Fibroblast of lung (primary cell): ENCODE results near the gene ACSL3.

Experiments used
- CTCF ChIP-seq, 2 donors: IDR thresholded peaks in 1 of 2; conservative IDR thresholded peaks in 1 of 2; 1 replicate in 1 of 2; 2 replicates in 1 of 2; pipeline ENCODE4 v1.5.1; 2011 to 2012; ENCODE audit warnings: low read length in 2 of 2, control low read depth in 1 of 2, inconsistent platforms in 1 of 2, low read depth in 1 of 2, mild to moderate bottlenecking in 1 of 2
- EZH2 ChIP-seq: IDR thresholded peaks from 2 replicates; pipeline ENCODE4 v1.5.1; 2012; ENCODE audit warnings: low read length, control low read depth, mild to moderate bottlenecking; ENCODE audit errors: missing control alignments

- TF ChIP-seq CTCF (conservative IDR thresholded peaks at IDR 0.05 in 1 of 2, IDR thresholded peaks at IDR 0.05 in 1 of 2; ENCODE audit: low read depth in 1 of 2, low read length in 2 of 2) (no peak), EZH2 (no peak)
Observed at GRCh38 chr2:222842491-222843174, 18.2 kb upstream of the ACSL3 start.
